PC-9 (cell line): ENCODE results near the gene FNIP2. TPM values are rescaled to one million over a fixed set of nuclear protein-coding genes. Genes with fewer than 3 reads are reported as not detected.

Source experiments
- BruUV-seq: library from RNA; stranded (reverse); fragments of 400-500 nt; replicated peaks from 2 replicates; lab custom pipeline; 2021; lab: Mats Ljungman, UMichigan
- CTCF ChIA-PET: fragments of 300-600 bp; sonication (Branson Sonifier 250); formaldehyde crosslinking; loops from one replicate; lab custom pipeline; 2022; ENCODE audit warnings: antibody characterized with exemption; lab: Charles Lee
- POLR2A ChIA-PET: fragments of 300-600 bp; sonication (Branson Sonifier 250); formaldehyde crosslinking; loops from one replicate; lab custom pipeline; 2022; ENCODE audit warnings: antibody characterized with exemption; ENCODE audit not compliant: unreplicated experiment; lab: Charles Lee
- DNase-seq, 2 experiments: peaks; one replicate each; pipeline versions ENCODE4 v3.0.0 to v3.0.0-alpha.2; 2015 to 2022; ENCODE audit warnings: mixed read lengths in 1 of 2
- H2AFZ ChIP-seq: fragments of 200-600 bp; sonication (generic); 2 replicates; pipeline ENCODE4 v1.8.1; 2017; ENCODE audit warnings: antibody characterized with exemption
- H3F3A ChIP-seq: fragments of 200-600 bp; sonication (generic); 2 replicates; pipeline ENCODE4 v1.8.1; 2017; ENCODE audit warnings: antibody characterized with exemption, mild to moderate bottlenecking, low read depth; ENCODE audit not compliant: insufficient read depth
- H3K27ac ChIP-seq: fragments of 200-600 bp; sonication (generic); 2 replicates; pipeline ENCODE4 v1.6.1; 2016; ENCODE audit warnings: mixed run types
- H3K27me3 ChIP-seq: fragments of 200-600 bp; sonication (generic); 2 replicates; pipeline ENCODE4 v1.6.1; 2016; ENCODE audit warnings: low read depth, mixed run types; ENCODE audit not compliant: insufficient read depth
- H3K36me3 ChIP-seq: fragments of 200-600 bp; sonication (generic); 2 replicates; pipeline ENCODE4 v1.6.1; 2016; ENCODE audit warnings: low read depth, mixed run types
- H3K4me1 ChIP-seq: fragments of 200-600 bp; sonication (generic); replicated peaks from 2 replicates; pipeline ENCODE4 v1.6.1; 2016; ENCODE audit warnings: mixed run types; ENCODE audit not compliant: insufficient read depth
- H3K4me2 ChIP-seq: fragments of 200-600 bp; sonication (generic); 2 replicates; pipeline ENCODE4 v1.6.1; 2017; ENCODE audit warnings: mixed run types
- H3K4me3 ChIP-seq: fragments of 200-600 bp; sonication (generic); 2 replicates; pipeline ENCODE4 v1.6.1; 2016; ENCODE audit warnings: mixed run types
- H3K79me2 ChIP-seq: fragments of 200-600 bp; sonication (generic); 2 replicates; pipeline ENCODE4 v1.6.1; 2017; ENCODE audit warnings: low read depth, mixed run types
- H3K9me2 ChIP-seq: fragments of 200-600 bp; sonication (generic); 2 replicates; pipeline ENCODE4 v1.8.1; 2017; ENCODE audit warnings: mild to moderate bottlenecking; ENCODE audit not compliant: insufficient read depth
- H3K9me3 ChIP-seq: fragments of 200-600 bp; sonication (generic); 2 replicates; pipeline ENCODE4 v1.8.1; 2016; ENCODE audit warnings: low read depth; ENCODE audit not compliant: insufficient read depth
- H4K20me1 ChIP-seq: fragments of 200-600 bp; sonication (generic); 2 replicates; pipeline ENCODE4 v1.8.1; 2017; ENCODE audit not compliant: insufficient read depth
- CTCF ChIP-seq: fragments of 200-600 bp; sonication (generic); conservative IDR thresholded peaks from 2 replicates; pipeline ENCODE4 v1.6.1; 2017; ENCODE audit warnings: mixed run types, antibody characterized with exemption, mild to moderate bottlenecking, moderate library complexity
- EZH2 ChIP-seq: fragments of 200-600 bp; sonication (generic); IDR thresholded peaks from 2 replicates; pipeline ENCODE4 v1.8.0; 2017; ENCODE audit warnings: antibody characterized with exemption, low read depth
- intact Hi-C: fragments of 100-400 bp; cut with micrococcal nuclease; formaldehyde crosslinking; loops from one replicate; pipeline ENCODE4 v1.10.0; 2022; ENCODE audit not compliant: unreplicated experiment
- total RNA-seq: library from RNA; stranded (reverse); gene quantifications from 2 replicates; pipeline ENCODE4 v1.2.3, GENCODE V29; 2021

The FNIP2 gene
- total RNA-seq, 1 experiment from 2014 or later = 2.5 TPM

GRCh38 chr4:158934996-158935669 lies 166.3 kb downstream of the FNIP2 start:
- no peak for TF ChIP-seq CTCF
- no peak for TF ChIP-seq EZH2
- BruUV-seq = no TSS peak
- ChIA-PET POLR2A (no interaction called here), CTCF (no interaction called here)
- H3K27ac ChIP-seq = no peak overlapping the region
- H2AFZ ChIP-seq = no peak overlapping the region
- no peak for DNase-seq
- no peaks in the 10 kb centered on the region for H3K9me2 ChIP-seq
- H3K79me2 ChIP-seq = no peaks in the 10 kb centered on the region
- no peaks in the 10 kb centered on the region for H3K36me3 ChIP-seq
- H3K4me1 ChIP-seq = no peaks in the 10 kb centered on the region
- H3K9me3 ChIP-seq = no peaks in the 10 kb centered on the region
- no peaks in the 10 kb centered on the region for H3K27me3 ChIP-seq
- intact Hi-C loops = no loop called here
- H3K4me2 ChIP-seq = no peak overlapping the region
- H4K20me1 ChIP-seq = no peaks in the 10 kb centered on the region
- no peak overlapping the region for H3K4me3 ChIP-seq
- H3F3A ChIP-seq = no peaks in the 10 kb centered on the region

- DNase-seq = no peak
- H3K36me3 ChIP-seq = no peaks in the 10 kb centered on the region
- no peaks in the 10 kb centered on the region for H3K79me2 ChIP-seq
- no peaks in the 10 kb centered on the region for H3K9me2 ChIP-seq
- CTCF ChIA-PET = no interaction called here
- no peaks in the 10 kb centered on the region for H4K20me1 ChIP-seq
- POLR2A ChIA-PET = no interaction called here
- H3K27me3 ChIP-seq = no peaks in the 10 kb centered on the region
- no peak overlapping the region for H2AFZ ChIP-seq
- H3K4me3 ChIP-seq = no peak overlapping the region
- no peak overlapping the region for H3K4me2 ChIP-seq
- intact Hi-C loops = no loop called here
- H3K4me1 ChIP-seq = no peaks in the 10 kb centered on the region
- TF ChIP-seq EZH2 (no peak), CTCF (no peak)
- H3K9me3 ChIP-seq = no peaks in the 10 kb centered on the region
- H3K27ac ChIP-seq = no peak overlapping the region
- no peaks in the 10 kb centered on the region for H3F3A ChIP-seq
- no TSS peak for BruUV-seq
Measured at GRCh38 chr4:158936238-158936637, 167.4 kb downstream of the FNIP2 start.

- no TSS peak for BruUV-seq
- H3K36me3 ChIP-seq = no peaks in the 10 kb centered on the region
- TF ChIP-seq EZH2 (no peak), CTCF (no peak)
- CTCF ChIA-PET = no interaction called here
- DNase-seq = no peak
- intact Hi-C loops = no loop called here
- no peaks in the 10 kb centered on the region for H3K79me2 ChIP-seq
- no peaks in the 10 kb centered on the region for H3F3A ChIP-seq
- no peak overlapping the region for H2AFZ ChIP-seq
- H3K27ac ChIP-seq = no peak overlapping the region
- no peak overlapping the region for H3K4me3 ChIP-seq
- no peaks in the 10 kb centered on the region for H3K4me1 ChIP-seq
- no peaks in the 10 kb centered on the region for H4K20me1 ChIP-seq
- no peaks in the 10 kb centered on the region for H3K9me2 ChIP-seq
- no peak overlapping the region for H3K4me2 ChIP-seq
- H3K9me3 ChIP-seq = no peaks in the 10 kb centered on the region
- no peaks in the 10 kb centered on the region for H3K27me3 ChIP-seq
- POLR2A ChIA-PET = no interaction called here
Measured at GRCh38 chr4:158938220-158939044, 169.6 kb downstream of the FNIP2 start.
